K562 (cell line): ENCODE data around the gene RARRES1. TPM values are rescaled to one million over a fixed set of nuclear protein-coding genes. Genes with fewer than 3 reads are reported as not detected.

Source experiments
- ATAC-seq: fragments of 200-7000 bp; cut with Tn5 transposase; 3 replicates; pipeline ENCODE4 v1.9.1; 2020; ENCODE audit warnings: moderate library complexity
- Bru-seq: library from RNA; stranded (reverse); fragments of 400-500 nt; gene quantifications from one replicate; lab custom pipeline; 2021; lab: Mats Ljungman, UMichigan
- BruChase-seq, 2 experiments: library from RNA; stranded (reverse); fragments of 400-500 nt; gene quantifications; one replicate each; lab custom pipeline; 2021; lab: Mats Ljungman, UMichigan
- BruUV-seq: library from RNA; stranded (reverse); fragments of 400-500 nt; replicated peaks from 2 replicates; lab custom pipeline; 2021; lab: Mats Ljungman, UMichigan
- CTCF ChIA-PET: fragments of 300-600 bp; formaldehyde crosslinking; extraction: SDS; loops from one replicate; lab custom pipeline; 2021; ENCODE audit warnings: low intra/inter-chr PET ratio; lab: Yijun Ruan, JAX
- POLR2A ChIA-PET: fragments of 300-600, 350-650 bp; sonication (Branson Sonifier 250); formaldehyde crosslinking; extraction: SDS; loops from one replicate; lab custom pipeline; 2021; ENCODE audit warnings: antibody characterized with exemption, inconsistent platforms; lab: Yijun Ruan, JAX
- DNase-seq, 4 experiments: peaks; one replicate each; pipeline versions ENCODE4 v3.0.0 to v3.0.0-alpha.2; 2011 to 2018; ENCODE audit warnings: low spot score in 3 of 4, mixed read lengths in 3 of 4; ENCODE audit errors: extremely low read depth in 1 of 4
- FAIRE-seq: peaks from 2 replicates; lab custom pipeline; 2011; peaks lifted over from hg19 to GRCh38; lab: Jason Lieb, UNC
- H2AFZ ChIP-seq: 2 replicates; pipeline ENCODE4 v1.6.0; 2011; ENCODE audit warnings: low read depth, low read length, control low read depth, inconsistent platforms
- H3K27ac ChIP-seq: fragments of 200-600 bp; 3 replicates; pipeline ENCODE4 v1.8.0; 2011; ENCODE audit warnings: low read depth, mild to moderate bottlenecking, control low read depth, inconsistent platforms, low read length, moderate library complexity, mixed read lengths; ENCODE audit errors: extremely low read depth
- H3K27me3 ChIP-seq, 2 experiments: fragments of 300-600 bp in 1 of 2; 2 replicates in 1 of 2; 3 replicates in 1 of 2; pipeline versions ENCODE4 v1.6.0 to v1.8.0; 2011; ENCODE audit warnings: inconsistent platforms in 2 of 2, low read length in 2 of 2, mild to moderate bottlenecking in 1 of 2, mixed read lengths in 1 of 2, moderate library complexity in 1 of 2; ENCODE audit not compliant: control insufficient read depth in 2 of 2, insufficient read depth in 2 of 2
- H3K36me3 ChIP-seq: fragments of 300-600 bp; 3 replicates; pipeline ENCODE4 v1.8.0; 2011; ENCODE audit warnings: mild to moderate bottlenecking, low read length, inconsistent platforms; ENCODE audit not compliant: control insufficient read depth, insufficient read depth
- H3K4me1 ChIP-seq, 2 experiments: fragments of 200-600 bp in 1 of 2; replicated peaks in 1 of 2; 2 replicates in 1 of 2; 3 replicates in 1 of 2; pipeline versions ENCODE4 v1.5.1 to v1.8.0; 2011; ENCODE audit warnings: inconsistent platforms in 2 of 2, low read length in 2 of 2, mild to moderate bottlenecking in 1 of 2, mixed read lengths in 1 of 2, moderate library complexity in 1 of 2; ENCODE audit not compliant: control insufficient read depth in 2 of 2, insufficient read depth in 2 of 2
- H3K4me2 ChIP-seq: 2 replicates; pipeline ENCODE4 v1.6.1; 2011; ENCODE audit warnings: low read length, control low read depth, inconsistent platforms, mixed read lengths; ENCODE audit not compliant: insufficient read depth
- H3K4me3 ChIP-seq: fragments of 200-600 bp; sonication (generic), shearing (Covaris generic); 2 replicates; pipeline ENCODE4 v1.5.1; 2016; ENCODE audit warnings: control low read depth, inconsistent platforms
- H3K79me2 ChIP-seq: fragments of 200-600 bp; 3 replicates; pipeline ENCODE4 v1.8.0; 2011; ENCODE audit warnings: low read length, inconsistent platforms; ENCODE audit not compliant: control insufficient read depth, insufficient read depth
- H3K9ac ChIP-seq, 2 experiments: 2 replicates each; pipeline versions ENCODE4 v1.6.0 to v1.6.1; 2011; ENCODE audit warnings: low read depth in 2 of 2, low read length in 2 of 2, control low read depth in 1 of 2, inconsistent platforms in 1 of 2, mild to moderate bottlenecking in 1 of 2, mixed read lengths in 1 of 2; ENCODE audit not compliant: insufficient read depth in 1 of 2
- H3K9me1 ChIP-seq: one replicate; pipeline ENCODE4 v1.6.0; 2011; ENCODE audit warnings: inconsistent platforms, mild to moderate bottlenecking, low read length, moderate library complexity; ENCODE audit not compliant: control insufficient read depth, insufficient read depth
- H3K9me3 ChIP-seq: replicated peaks from 2 replicates; pipeline ENCODE4 v1.5.1; 2011; ENCODE audit warnings: low read depth, low read length, inconsistent platforms; ENCODE audit not compliant: control insufficient read depth, insufficient read depth
- H4K20me1 ChIP-seq: replicated peaks from 2 replicates; pipeline ENCODE4 v1.6.1; 2011; ENCODE audit warnings: low read length, inconsistent platforms, mixed read lengths; ENCODE audit not compliant: control insufficient read depth, insufficient read depth
- CEBPB ChIP-seq: fragments of 450-650 bp; IDR thresholded peaks from 2 replicates; pipeline ENCODE4 v1.6.1; 2016; ENCODE audit warnings: missing genetic modification characterization, missing compliant biosample characterization
- HDAC8 ChIP-seq: fragments of 450-650 bp; IDR thresholded peaks from 2 replicates; pipeline ENCODE4 v1.6.1; 2016; ENCODE audit warnings: mild to moderate bottlenecking, missing genetic modification characterization, moderate library complexity, missing compliant biosample characterization
- TRIM25 ChIP-seq: fragments of 450-650 bp; IDR thresholded peaks from 2 replicates; pipeline ENCODE4 v1.7.0; 2016; ENCODE audit warnings: borderline replicate concordance
- ZNF507 ChIP-seq: conservative IDR thresholded peaks from 2 replicates; pipeline ENCODE4 v1.6.1; 2017; ENCODE audit warnings: missing genetic modification characterization, missing compliant biosample characterization
- ZNF76 ChIP-seq: fragments of 250-450 bp; sonication (Bioruptor Pico); IDR thresholded peaks from 2 replicates; pipeline ENCODE4 v1.4.0; 2020; ENCODE audit warnings: mild to moderate bottlenecking, moderate library complexity, borderline replicate concordance
- WGBS: fragments of 100-300 bp; shearing (Covaris generic); methylation state at CpG from one replicate; pipeline ENCODE4 v1.1.6; 2016; ENCODE audit warnings: low coverage, mixed read lengths; ENCODE audit not compliant: insufficient coverage; ENCODE audit errors: missing lambda C conversion rate; 5-methylcytosine and 5-hydroxymethylcytosine counted together
- in situ Hi-C: fragments of 300-500 bp; cut with MboI; formaldehyde crosslinking; loops from 4 replicates; pipeline ENCODE4 v1.15.0; 2018; ENCODE audit warnings: inconsistent platforms, mixed read lengths
- intact Hi-C: fragments of 100-400 bp; cut with micrococcal nuclease; formaldehyde crosslinking; loops from 2 replicates; pipeline ENCODE4 v1.14.2; 2022
- long read RNA-seq, 3 experiments: library from polyadenylated mRNA in 2 of 3; library from RNA in 1 of 3; unstranded in 2 of 3; stranded (forward) in 1 of 3; transcript quantifications; one replicate each; pipeline ENCODE4 v2.0.0, GENCODE V29; 2019 to 2022
- polyA minus RNA-seq, 3 experiments: library from RNA; depleted of rRNA, polyadenylated mRNA; stranded (reverse); fragments of >200 nt; gene quantifications; 2 replicates each; pipeline ENCODE4 v1.2.3, GENCODE V29; 2011
- polyA plus RNA-seq, 8 experiments: library from polyadenylated mRNA; depleted of rRNA in 4 of 8; stranded (reverse) in 5 of 8; unstranded in 3 of 8; fragments of >200 nt; fragmentation: Nextera tagmentation in 2 of 8; fragmentation: Illumina TruSeq in 1 of 8; extraction: Ambion mirVana in 2 of 8; extraction: Trizol in 1 of 8; gene quantifications; 2 replicates each; pipeline versions ENCODE4 v1.2.1 to v1.2.3, GENCODE V29; 2011 to 2014; ENCODE audit warnings: inconsistent platforms in 1 of 8, missing spikeins in 1 of 8
- total RNA-seq, 7 experiments: library from RNA; depleted of rRNA in 6 of 7; stranded (reverse); fragments of >200 nt in 6 of 7; fragmentation: Illumina TruSeq in 2 of 7; extraction: Trizol in 2 of 7; gene quantifications; 2 replicates each; pipeline versions ENCODE4 v1.2.1 to v1.2.3, GENCODE V29; 2011 to 2021; ENCODE audit warnings: low replicate concordance in 1 of 7
- TF ChIP-seq, protein P1 (sequence below): fragments of 450-650 bp; IDR thresholded peaks from 2 replicates; pipeline ENCODE4 v1.6.1; 2016; ENCODE audit warnings: mild to moderate bottlenecking
- TF ChIP-seq, protein P2 (sequence below): sonication (generic); formaldehyde crosslinking; IDR thresholded peaks from 2 replicates; pipeline ENCODE4 v1.8.1; 2023; ENCODE audit warnings: mild to moderate bottlenecking, missing genetic modification reagents

The RARRES1 gene
- total RNA-seq (2011; cell fraction: chromatin; rRNA removed; ENCODE audit: low replicate concordance), result not detected in 2 replicates
- not detected in 2 replicates for total RNA-seq (2011; cell fraction: nucleolus; rRNA removed)
- not detected in 2 replicates for total RNA-seq (2011; cell fraction: nucleoplasm; rRNA removed)
- not detected in 2 replicates for total RNA-seq (2014; rRNA removed)
- not detected in 2 replicates for total RNA-seq (2014; rRNA removed; fragmentation: Illumina TruSeq; extraction: Trizol)
- not detected in 2 replicates for total RNA-seq (2015; rRNA removed; fragmentation: Illumina TruSeq; extraction: Trizol)
- not detected in 2 replicates for total RNA-seq (2021)
- not detected in 2 replicates for polyA plus RNA-seq (2011; rRNA removed)
- polyA plus RNA-seq (2011; cell fraction: cytosol; rRNA removed), result not detected in 2 replicates
- not detected in 2 replicates for polyA plus RNA-seq (2011; cell fraction: nucleus; rRNA removed)
- polyA plus RNA-seq (2012), result not detected in 2 replicates
- not detected in 2 replicates for polyA plus RNA-seq (2014; fragmentation: Illumina TruSeq; extraction: Trizol)
- not detected for polyA plus RNA-seq (2014; fragmentation: Nextera tagmentation; extraction: Ambion mirVana)
- not detected in 2 replicates for polyA plus RNA-seq (2014; rRNA removed)
- polyA minus RNA-seq (2011; rRNA and poly(A)+ RNA removed), result not detected in 2 replicates
- polyA minus RNA-seq (2011; cell fraction: cytosol; rRNA and poly(A)+ RNA removed), result not detected in 2 replicates
- polyA minus RNA-seq (2011; cell fraction: nucleus; rRNA and poly(A)+ RNA removed), result not detected in 2 replicates
- not detected for Bru-seq, nascent RNA
- not detected for BruChase-seq, experiment 1, labeled RNA remaining after a 2-hour chase
- BruChase-seq, experiment 2, labeled RNA remaining after a 6-hour chase, result not detected
- long read RNA-seq, experiment 1, partial matches to known transcripts, result 0 of 4 reads
- long read RNA-seq, experiment 1, other reads (novel, unspliced or antisense), result 4 of 4 reads
- long read RNA-seq, experiment 2, result 0 reads
- long read RNA-seq, experiment 3, result 0 reads

DNA sequence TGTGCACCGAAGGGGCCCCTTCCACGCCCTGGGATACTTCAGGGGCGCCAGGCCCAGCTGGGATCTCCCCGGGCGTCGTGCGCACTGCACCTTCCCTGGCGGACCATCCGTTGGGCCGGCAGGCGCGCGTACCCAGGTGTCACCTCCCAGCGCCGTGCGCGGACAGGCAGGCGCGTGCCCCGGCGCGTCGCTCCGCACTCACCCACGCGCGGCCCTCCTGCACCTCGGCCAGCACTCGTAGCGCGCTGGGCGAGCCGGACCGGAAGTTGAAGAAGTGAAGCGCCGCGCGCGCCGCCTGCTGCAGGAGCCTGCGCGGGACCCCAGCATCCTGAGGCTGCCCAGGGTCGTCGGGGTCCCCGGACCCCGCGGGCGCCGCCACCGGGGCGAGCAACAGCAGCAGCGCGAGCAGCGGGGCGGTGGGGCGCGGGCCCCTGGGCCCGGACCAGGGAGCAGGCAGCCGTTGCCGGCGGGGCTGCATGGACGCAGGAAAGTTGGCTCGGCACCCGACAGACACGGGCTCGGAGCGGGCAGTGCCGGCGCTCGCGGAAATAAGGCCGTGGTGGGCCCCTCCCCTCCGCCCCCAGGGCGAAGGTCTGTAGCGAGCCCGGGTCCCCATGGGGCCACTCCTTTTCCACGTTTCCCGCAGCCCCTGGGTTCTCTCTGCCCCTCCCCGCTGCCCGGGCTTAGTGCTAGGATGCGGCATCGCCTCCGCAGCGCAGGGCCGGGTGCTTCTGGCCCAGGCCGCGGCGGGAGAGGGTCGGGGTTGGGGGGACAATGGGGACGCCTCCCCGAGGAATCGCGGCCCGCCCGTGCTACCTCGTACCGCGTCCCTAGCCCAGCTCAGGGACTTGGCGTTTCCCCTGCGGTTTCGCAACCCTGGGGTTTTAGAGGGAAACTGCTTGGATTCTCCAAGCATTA is at the start of gene RARRES1:
RARRES1 (minus strand) TSS at position 520 of the 918 bp plus-strand sequence; CDS start at position 478, 42 bp downstream.
- H3K36me3 ChIP-seq, result peaks cover 13% of the 10 kb centered on the region; the same call in 2 of the 3 replicates
- H3K9me1 ChIP-seq, result no peaks in the 10 kb centered on the region
- H3K27me3 ChIP-seq, result no peaks in the 10 kb centered on the region
- intact Hi-C loops, result no loop called here
- peaks cover 2 to 3% of the 10 kb centered on the region in 2 experiments; a peak in 3 of 5 replicates for H3K4me1 ChIP-seq
- no peak within 1 kb of the TSS for H2AFZ ChIP-seq
- no peaks in the 10 kb centered on the region for H4K20me1 ChIP-seq
- ChIA-PET POLR2A (no interaction called here), CTCF (no interaction called here)
- no peaks in the 10 kb centered on the region; the same call in 2 of the 3 replicates for H3K79me2 ChIP-seq
- 98% methylated on average over 23 of the region's 101 CpGs for WGBS
- FAIRE-seq, result no peak
- no peak within 1 kb of the TSS for H3K9ac ChIP-seq
- peaks cover 6% of the 10 kb centered on the region; the same call in 1 of the 2 replicates for H3K9me3 ChIP-seq
- no peak within 1 kb of the TSS for H3K4me2 ChIP-seq
- no peak within 1 kb of the TSS for H3K27ac ChIP-seq
- no peak within 1 kb of the TSS for H3K4me3 ChIP-seq
- BruUV-seq, result no TSS peak
- DNase-seq, result no peak
- in situ Hi-C loops, result no loop called here
- ATAC-seq, result no peak
- no peak for TF ChIP-seq ZNF76
- no peak for TF ChIP-seq TRIM25
- no peak for TF ChIP-seq ZNF507 (tag)
- TF ChIP-seq, protein P1, sequence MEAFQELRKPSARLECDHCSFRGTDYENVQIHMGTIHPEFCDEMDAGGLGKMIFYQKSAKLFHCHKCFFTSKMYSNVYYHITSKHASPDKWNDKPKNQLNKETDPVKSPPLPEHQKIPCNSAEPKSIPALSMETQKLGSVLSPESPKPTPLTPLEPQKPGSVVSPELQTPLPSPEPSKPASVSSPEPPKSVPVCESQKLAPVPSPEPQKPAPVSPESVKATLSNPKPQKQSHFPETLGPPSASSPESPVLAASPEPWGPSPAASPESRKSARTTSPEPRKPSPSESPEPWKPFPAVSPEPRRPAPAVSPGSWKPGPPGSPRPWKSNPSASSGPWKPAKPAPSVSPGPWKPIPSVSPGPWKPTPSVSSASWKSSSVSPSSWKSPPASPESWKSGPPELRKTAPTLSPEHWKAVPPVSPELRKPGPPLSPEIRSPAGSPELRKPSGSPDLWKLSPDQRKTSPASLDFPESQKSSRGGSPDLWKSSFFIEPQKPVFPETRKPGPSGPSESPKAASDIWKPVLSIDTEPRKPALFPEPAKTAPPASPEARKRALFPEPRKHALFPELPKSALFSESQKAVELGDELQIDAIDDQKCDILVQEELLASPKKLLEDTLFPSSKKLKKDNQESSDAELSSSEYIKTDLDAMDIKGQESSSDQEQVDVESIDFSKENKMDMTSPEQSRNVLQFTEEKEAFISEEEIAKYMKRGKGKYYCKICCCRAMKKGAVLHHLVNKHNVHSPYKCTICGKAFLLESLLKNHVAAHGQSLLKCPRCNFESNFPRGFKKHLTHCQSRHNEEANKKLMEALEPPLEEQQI, result peak; percentile 26; the same call in 1 of the 2 replicates
- no peak for TF ChIP-seq HDAC8 (tag)
- 0 out of 2 replicates have a peak, but pooled peaks have one; percentile 6 for TF ChIP-seq CEBPB (tag)
- TF ChIP-seq, protein P2, sequence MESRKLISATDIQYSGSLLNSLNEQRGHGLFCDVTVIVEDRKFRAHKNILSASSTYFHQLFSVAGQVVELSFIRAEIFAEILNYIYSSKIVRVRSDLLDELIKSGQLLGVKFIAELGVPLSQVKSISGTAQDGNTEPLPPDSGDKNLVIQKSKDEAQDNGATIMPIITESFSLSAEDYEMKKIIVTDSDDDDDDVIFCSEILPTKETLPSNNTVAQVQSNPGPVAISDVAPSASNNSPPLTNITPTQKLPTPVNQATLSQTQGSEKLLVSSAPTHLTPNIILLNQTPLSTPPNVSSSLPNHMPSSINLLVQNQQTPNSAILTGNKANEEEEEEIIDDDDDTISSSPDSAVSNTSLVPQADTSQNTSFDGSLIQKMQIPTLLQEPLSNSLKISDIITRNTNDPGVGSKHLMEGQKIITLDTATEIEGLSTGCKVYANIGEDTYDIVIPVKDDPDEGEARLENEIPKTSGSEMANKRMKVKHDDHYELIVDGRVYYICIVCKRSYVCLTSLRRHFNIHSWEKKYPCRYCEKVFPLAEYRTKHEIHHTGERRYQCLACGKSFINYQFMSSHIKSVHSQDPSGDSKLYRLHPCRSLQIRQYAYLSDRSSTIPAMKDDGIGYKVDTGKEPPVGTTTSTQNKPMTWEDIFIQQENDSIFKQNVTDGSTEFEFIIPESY, result peak; percentile 40; the same call in 1 of the 2 replicates
